COLO668 (cell line): ENCODE results near the gene WRNIP1.
"Not testable (repeated sequence)": the region's sequence is repeated elsewhere in the genome, so short reads cannot be mapped to it uniquely, and the experiment has no call there.

Experiments
- DNase-seq: peaks from one replicate; lab custom pipeline; 2025; ENCODE audit not compliant: unreplicated experiment; lab: John Stamatoyannopoulos, UW

The WRNIP1 gene

GRCh38 chr6:2782825-2783187 is 17.6 kb downstream of the WRNIP1 start:
- DNase-seq = no peak

- no peak for DNase-seq
Measured at GRCh38 chr6:2783188-2783963, 18.2 kb downstream of the WRNIP1 start.

- no peak for DNase-seq
Measured at GRCh38 chr6:2784061-2784460, 18.9 kb downstream of the WRNIP1 start.

- no peak for DNase-seq
Measured at GRCh38 chr6:2784930-2785329, 19.7 kb downstream of the WRNIP1 start.

- DNase-seq = no peak
Measured at GRCh38 chr6:2786269-2786668, 21.1 kb downstream of the WRNIP1 start.

- peak; percentile 44 for DNase-seq
Measured at GRCh38 chr6:2790588-2791449, 25.6 kb downstream of the WRNIP1 start.

- no peak for DNase-seq
Measured at GRCh38 chr6:2791450-2791974, 26.3 kb downstream of the WRNIP1 start.

GRCh38 chr6:2792330-2793110 is 27.3 kb downstream of the WRNIP1 start:
- no peak for DNase-seq

GRCh38 chr6:2793534-2794151 is 28.4 kb downstream of the WRNIP1 start:
- DNase-seq = no peak

- DNase-seq = no peak
Measured at GRCh38 chr6:2794171-2794730, 29.1 kb downstream of the WRNIP1 start.

GRCh38 chr6:2795162-2795561 is 30.0 kb downstream of the WRNIP1 start:
- no peak for DNase-seq

- DNase-seq = no peak
Measured at GRCh38 chr6:2795956-2796355, 30.8 kb downstream of the WRNIP1 start.

- no peak for DNase-seq
Measured at GRCh38 chr6:2796861-2797260, 31.7 kb downstream of the WRNIP1 start.

GRCh38 chr6:2797564-2798031 is 32.4 kb downstream of the WRNIP1 start:
- no peak for DNase-seq

GRCh38 chr6:2798586-2799134 is 33.5 kb downstream of the WRNIP1 start:
- DNase-seq = no peak

GRCh38 chr6:2799936-2800527 is 34.8 kb downstream of the WRNIP1 start:
- DNase-seq = no peak

GRCh38 chr6:2800552-2801316 is 35.5 kb downstream of the WRNIP1 start:
- DNase-seq = no peak

GRCh38 chr6:2801687-2802086 is 36.5 kb downstream of the WRNIP1 start:
- not testable (repeated sequence) for DNase-seq

GRCh38 chr6:2802521-2803060 is 37.4 kb downstream of the WRNIP1 start:
- no peak for DNase-seq
